KG1 (cell line): ENCODE data around the gene GPC5.

ENCODE experiments used
- DNase-seq: peaks from one replicate; lab custom pipeline; 2025; lab: John Stamatoyannopoulos, UW

The GPC5 gene

DNA sequence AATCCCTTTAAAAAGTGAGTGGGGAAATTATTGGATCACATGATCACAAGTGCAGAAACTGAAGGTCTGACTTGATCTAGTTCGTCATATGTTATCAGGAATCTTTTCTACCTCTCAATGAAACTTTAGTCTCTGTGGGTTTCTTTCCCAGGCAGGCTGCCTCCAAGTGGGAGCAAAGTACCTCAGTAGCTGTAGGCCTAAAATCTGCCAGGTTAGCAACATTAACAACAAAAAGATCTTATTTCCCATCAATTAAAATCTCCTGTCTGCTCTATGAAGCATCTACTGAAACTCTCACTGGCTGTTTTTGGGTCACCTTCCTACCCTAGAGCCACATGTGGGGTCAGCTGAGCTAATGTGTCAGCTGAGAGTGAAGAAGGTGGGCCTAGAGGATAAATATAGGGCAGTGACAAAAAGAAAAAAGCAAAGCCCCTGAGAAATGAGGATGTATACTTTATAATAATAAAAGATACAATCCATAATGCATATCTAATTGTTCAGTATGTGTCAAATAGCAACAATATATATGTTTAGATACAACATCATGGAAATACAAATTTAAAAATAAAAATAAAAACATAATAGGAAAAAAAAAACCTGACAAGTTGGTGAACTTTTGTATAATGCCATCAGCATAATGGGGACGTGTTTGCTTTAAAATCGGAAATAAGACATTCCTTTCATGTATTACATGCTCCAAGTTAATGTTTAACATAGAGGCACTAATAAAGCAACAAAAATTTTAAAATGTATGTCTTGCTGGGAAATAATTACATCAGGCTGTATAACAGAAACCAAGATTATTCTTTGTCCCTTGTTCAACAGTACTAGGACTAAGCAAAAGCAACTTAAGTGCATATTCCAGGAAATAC is 141.1 kb downstream of the GPC5 start:
- no peak for DNase-seq

DNA sequence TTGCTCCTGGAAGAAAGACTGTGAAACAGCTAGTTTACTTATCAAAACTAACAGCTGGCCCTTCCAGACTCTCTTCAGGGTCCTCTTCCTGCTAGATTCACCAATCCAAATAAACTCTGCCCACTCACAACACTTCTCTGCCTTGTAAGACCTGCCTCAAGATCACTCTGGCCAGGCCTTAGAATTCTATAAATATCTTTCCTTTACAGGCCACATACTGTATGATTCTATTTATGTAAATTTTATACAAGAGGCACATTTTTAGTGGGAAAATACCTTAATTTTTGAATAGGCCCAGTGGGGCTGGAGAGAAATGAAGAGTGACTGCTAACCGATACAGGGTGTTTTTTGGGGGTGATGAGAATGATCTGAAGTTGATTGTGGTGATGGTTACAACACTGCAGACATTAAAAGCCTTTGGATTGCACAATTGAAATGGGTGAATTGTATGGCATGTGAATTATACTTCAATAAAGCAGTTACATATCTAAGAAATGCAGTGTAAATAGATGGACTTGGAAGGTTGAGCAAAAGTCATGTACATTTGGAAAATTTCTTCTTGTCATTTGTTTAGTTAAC is 141.8 kb downstream of the GPC5 start:
- no peak for DNase-seq

DNA sequence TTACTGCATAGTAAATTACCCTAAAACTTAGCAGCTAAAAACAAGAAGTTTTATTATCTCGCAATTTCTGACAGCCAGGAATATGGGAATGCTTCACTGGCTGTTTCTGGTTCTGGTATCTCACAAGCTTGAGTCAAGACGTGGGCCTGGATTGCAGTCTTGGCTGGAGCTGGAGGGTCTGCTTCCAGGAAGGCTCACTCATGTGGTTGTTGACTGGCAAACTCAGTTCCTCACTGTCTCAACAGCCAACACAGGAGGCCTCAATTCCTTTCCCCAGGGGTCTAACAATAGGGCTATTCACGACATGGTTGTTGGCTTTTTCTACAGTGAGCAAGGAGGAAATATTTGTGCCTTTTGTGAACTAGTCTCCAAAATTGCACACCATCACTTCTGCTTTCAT is 146.3 kb downstream of the GPC5 start:
- DNase-seq: no peak

DNA sequence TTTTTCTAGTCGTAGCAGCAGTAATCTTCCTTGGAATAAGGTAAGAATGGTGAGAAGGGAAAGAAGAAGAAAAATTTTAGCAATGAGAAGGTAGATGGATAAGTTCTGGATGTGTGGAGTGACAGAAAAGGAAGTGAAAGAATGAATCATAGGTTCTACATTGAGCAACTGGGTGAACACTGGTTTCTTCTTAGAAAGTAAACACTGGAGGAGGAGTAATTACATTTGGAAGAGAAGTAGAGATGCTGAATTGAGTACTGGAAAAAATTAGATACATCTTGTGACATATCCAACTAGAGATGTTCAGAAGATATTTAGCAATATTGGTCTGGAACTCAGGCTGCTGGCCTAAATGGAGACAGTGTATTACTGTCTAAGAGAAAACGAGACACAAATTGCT is 148.5 kb downstream of the GPC5 start:
- DNase-seq: no peak

- DNase-seq: no peak
Measured at GRCh38 chr13:91553584-91553983, 155.2 kb downstream of the GPC5 start.

DNA sequence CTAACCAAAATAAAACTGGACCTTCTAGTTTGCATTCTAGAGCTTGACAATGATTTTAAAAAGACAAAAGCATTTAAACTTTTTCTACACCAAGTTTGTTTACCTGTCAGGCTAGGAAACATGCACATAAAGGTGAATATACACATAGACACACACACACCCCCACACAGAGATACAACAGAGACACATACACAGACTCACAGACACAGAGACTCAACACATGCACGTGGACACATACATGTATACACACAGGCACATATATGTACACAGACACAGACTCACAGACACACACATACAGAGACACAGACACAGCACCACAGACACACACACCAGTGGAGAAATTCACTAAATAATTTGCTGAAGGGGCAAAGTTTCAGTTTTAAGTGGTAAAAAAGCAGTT is 155.7 kb downstream of the GPC5 start:
- DNase-seq: no peak

- no peak for DNase-seq
Measured at GRCh38 chr13:91557328-91558090, 159.1 kb downstream of the GPC5 start.

DNA sequence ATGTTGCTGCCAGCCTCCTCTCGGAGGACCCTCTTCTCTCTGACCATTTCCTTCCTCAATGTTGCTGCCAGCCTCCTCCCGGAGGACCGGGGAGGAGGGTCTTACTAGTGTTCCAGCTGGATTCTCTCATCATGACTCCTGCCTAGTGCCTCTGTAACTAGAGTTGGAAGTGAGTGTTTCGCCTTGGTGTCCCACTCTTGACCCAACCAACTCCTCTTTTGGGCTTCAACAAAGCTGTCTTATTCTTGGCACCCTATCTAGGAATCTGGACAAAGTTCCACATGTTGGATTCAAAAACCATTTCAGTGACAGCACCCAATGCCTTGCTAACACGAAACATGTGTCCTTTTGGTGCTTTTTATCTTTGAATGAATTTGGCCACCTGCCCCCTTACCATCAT is 165.4 kb downstream of the GPC5 start:
- DNase-seq: no peak

DNA sequence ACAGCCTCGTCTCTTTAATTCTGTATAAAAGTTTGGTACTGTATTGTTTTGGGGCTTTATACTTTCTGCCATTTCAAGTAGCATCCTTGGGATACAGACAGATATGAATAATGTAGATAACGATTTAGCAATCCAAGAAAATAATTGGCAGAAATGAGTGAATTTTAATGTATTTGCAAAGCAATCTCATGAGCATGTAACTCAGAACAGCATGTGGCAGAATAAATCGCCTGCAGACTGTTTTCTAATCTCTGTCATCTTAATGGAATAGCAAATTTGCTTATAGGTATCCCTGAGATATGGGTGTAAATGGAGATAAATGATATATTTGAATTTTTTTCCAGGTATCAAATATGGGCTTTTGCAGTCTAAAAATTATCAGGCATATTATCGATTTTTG is 166.0 kb downstream of the GPC5 start:
- DNase-seq: no peak

- DNase-seq: no peak
Measured at GRCh38 chr13:91565296-91565695, 166.9 kb downstream of the GPC5 start.

- DNase-seq: no peak
Measured at GRCh38 chr13:91567485-91568207, 169.2 kb downstream of the GPC5 start.

- DNase-seq: no peak
Measured at GRCh38 chr13:91571681-91572080, 173.3 kb downstream of the GPC5 start.

- DNase-seq: no peak
Measured at GRCh38 chr13:91572439-91572838, 174.0 kb downstream of the GPC5 start.

DNA sequence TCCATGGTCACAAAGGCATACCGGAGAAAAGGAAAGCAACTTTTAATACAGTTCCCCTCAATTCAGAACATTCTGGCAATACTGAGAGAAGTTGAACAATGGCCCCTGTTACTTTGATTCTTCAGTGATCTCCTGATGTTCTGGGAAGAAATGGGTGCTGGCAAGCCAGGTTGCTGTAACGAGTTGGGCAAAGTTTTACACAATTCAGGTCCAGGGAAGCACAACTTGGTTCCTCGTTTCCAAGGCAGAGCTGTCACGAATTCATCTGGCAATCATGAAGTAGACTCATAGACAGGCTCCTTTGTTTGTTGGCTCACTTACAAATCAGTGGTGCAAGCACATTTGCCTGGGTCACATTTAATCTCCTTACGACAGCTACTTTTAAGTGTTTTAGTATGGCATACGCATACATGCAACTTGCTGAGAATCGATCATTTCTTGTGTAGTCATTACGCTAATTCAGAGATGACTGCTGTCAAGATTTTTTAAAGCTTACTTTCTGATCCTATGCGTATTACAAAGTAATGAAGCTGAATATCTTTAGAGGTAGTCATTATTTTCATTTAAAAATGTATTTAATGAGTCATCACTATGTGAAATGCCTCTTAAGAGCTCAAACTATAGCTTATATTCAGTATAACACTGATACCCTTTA is 174.7 kb downstream of the GPC5 start:
- no peak for DNase-seq

- DNase-seq: no peak
Measured at GRCh38 chr13:91574766-91575165, 176.3 kb downstream of the GPC5 start.

DNA sequence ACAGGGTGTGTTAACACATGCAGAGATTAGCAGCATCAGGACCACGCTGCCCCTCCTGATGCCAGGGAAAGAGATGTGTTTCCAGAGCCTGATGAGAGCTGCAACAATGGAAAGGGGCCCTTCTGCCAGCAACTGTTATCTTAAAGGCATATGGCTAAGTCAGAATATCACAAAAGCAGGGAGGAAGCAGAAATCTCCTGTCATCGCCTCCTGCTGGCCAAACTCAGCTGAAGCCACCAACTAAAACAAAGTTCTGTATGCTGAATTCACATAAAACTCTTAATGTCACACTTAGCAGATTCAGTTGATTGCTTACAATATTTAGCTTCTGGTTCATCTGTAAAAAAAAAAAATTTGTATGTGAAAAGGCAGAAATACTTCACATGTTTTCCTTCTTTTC is 178.2 kb downstream of the GPC5 start:
- no peak for DNase-seq

DNA sequence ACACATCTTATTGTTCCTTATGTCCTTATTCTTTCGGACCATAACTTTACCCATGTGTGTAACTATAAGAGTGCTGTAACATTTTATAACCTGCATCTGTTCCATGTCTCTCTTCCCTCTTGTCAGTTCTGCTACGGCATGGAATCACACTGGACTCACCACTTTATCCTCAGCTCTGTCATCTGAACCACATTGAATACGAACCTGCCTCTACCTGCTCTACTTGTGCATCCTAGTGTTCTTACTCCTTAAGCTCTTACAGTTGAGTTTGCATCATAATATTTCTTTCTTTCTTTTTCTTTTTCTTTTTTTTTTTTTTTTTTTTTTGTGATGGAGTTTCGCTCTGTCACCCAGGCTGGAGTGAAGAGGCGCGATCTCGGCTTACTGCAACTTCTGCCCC is 180.9 kb downstream of the GPC5 start:
- no peak for DNase-seq

DNA sequence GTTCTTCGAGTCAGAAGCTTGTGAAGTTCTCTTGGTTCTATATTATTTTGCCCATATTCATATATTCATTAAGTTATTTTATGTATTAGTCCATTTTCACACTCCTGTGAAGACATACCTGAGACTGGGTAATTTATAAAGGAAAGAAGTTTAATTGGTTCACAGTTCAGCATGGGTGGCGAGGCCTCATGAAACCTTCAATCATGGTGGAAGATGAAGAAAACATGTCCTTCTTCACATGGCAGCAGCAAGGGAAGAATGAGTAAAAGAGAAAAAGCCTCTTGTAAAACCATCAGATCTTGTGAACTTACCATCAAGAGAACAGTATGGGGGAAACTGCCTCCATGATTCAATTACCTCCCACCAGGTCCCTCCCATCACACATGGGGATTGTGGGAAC is 182.3 kb downstream of the GPC5 start:
- no peak for DNase-seq

GRCh38 chr13:91586609-91587008 is 188.2 kb downstream of the GPC5 start:
- DNase-seq: no peak

- DNase-seq: no peak
Measured at GRCh38 chr13:91588541-91588940, 190.1 kb downstream of the GPC5 start.

DNA sequence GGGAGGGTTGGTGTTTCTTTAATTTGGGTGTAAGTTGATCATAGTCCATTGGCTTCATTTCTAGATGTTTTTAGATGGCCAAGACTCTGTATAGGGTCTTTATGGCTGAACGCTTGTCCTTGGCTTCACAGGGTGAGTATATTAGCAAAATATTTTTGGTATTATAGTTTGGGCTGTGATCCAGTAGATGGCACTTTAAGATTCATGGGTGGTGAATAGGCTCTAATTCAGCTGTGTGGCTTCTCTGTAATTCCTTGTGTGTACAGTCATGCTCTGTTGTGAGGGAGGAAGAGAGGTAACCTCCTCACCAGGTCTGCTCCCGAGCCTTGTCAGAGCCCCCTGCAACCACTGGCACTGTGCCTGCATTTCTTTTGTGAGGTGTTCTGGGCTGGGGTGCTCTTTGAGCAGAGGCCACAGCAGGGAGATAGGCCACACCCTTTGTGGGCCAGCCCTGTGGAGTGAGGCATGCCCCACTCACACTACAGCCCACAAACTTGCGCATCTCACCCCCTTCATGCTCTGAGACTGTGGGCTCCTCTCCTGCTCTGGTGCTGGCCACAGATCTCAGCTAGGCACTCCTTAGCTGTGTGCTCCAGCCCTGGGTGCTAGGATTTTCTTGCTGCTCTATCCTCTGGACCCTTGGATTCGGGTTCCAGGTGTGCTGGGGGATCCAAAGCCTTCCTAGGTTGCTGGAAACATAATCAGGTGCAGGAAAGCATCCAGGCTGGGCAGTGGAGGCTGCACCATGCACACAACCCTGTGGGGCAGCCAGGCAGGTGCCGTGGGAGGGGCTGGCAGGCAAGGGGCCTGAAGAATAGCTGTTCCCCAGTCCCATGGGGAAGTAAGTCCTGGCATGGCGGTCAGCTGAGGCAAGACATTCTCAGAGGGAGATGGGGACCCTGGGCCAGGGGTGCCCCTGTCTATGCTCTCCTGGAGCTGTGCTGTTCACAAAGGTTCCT is 193.9 kb downstream of the GPC5 start:
- DNase-seq: no peak
